Activated CD8-positive, alpha-beta T cell treated with anti-CD3 and anti-CD28 coated beads, Interleukin-2, amount 10 ng/mL, durations not matched to agents 7 days and 5 days (primary cell): Measurements from ENCODE around the gene AAK1. TPM values are rescaled to one million over a fixed set of nuclear protein-coding genes. Genes with fewer than 3 reads are reported as not detected.
"Not testable (repeated sequence)": the region's sequence is repeated elsewhere in the genome, so short reads cannot be mapped to it uniquely, and the experiment has no call there.

Experiments used
- ATAC-seq: fragments of 150-1000 bp; cut with Tn5 transposase; one replicate; pipeline ENCODE4 v1.10.0; 2021; ENCODE audit warnings: moderate library complexity
- CTCF ChIA-PET: fragments of 350-600 bp; sonication (Branson Sonifier 250); formaldehyde crosslinking; loops from one replicate; lab custom pipeline; 2021; ENCODE audit warnings: antibody characterized with exemption; lab: Charles Lee
- POLR2A ChIA-PET: fragments of 350-600 bp; sonication (Branson Sonifier 250); formaldehyde crosslinking; loops from one replicate; lab custom pipeline; 2021; ENCODE audit warnings: antibody characterized with exemption; lab: Charles Lee
- DNase-seq: peaks from one replicate; pipeline ENCODE4 v3.0.0-alpha.2; 2020
- H3K27ac Mint-ChIP-seq: one replicate; pipeline ENCODE4 v1.8.0; 2021; ENCODE audit warnings: mild to moderate bottlenecking, mixed read lengths
- H3K27me3 Mint-ChIP-seq: one replicate; pipeline ENCODE4 v1.8.0; 2021; ENCODE audit warnings: low read depth, mixed read lengths
- H3K36me3 Mint-ChIP-seq: one replicate; pipeline ENCODE4 v1.8.0; 2021; ENCODE audit warnings: low read depth, mixed read lengths
- H3K4me1 Mint-ChIP-seq: one replicate; pipeline ENCODE4 v1.8.0; 2021; ENCODE audit warnings: low read depth, mixed read lengths
- H3K4me3 Mint-ChIP-seq: one replicate; pipeline ENCODE4 v1.8.0; 2021; ENCODE audit warnings: mild to moderate bottlenecking, mixed read lengths
- H3K9me3 Mint-ChIP-seq: one replicate; pipeline ENCODE4 v1.8.0; 2022; ENCODE audit warnings: mixed read lengths; ENCODE audit not compliant: insufficient read depth
- total RNA-seq, 2 experiments: library from RNA; stranded (reverse); gene quantifications; one replicate each; pipeline ENCODE4 v1.2.3, GENCODE V29; 2021

The AAK1 gene
- total RNA-seq, 2 experiments from 2014 or later: 105 to 107 TPM

DNA sequence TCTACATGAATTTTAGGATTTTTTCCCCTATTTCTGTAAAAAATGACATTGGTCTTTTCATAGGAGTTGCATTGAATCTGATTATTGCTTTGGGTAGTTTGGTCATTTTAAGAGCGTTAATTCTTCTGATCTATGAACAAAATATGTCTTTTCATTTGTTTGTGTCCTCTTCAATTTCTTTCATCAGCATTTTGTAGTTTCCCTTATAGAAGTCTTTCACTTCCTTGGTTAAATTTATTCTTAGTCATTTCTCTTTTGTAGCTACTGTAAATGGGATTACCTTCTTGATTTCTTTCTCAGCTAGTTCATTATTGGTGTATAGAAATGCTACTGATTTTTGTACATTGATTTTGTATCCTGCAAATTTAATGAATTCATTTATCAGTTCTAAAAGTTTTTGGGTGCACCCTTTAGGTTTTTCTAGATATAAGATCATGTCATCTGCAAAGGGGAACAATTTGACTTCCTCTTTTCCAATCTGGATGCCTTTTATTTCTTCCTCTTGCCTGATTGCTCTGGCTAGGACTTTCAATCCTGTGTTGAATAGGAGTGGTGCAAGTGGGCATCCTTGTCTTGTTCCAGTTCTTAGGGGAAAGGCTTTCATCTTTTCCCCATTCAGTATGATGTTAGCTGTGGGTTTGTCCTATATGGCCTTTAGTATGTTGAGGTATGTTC, 36.6 kb upstream of the AAK1 start:
- H3K27me3 Mint-ChIP-seq: no peaks in the 10 kb centered on the region
- peaks cover 56% of the 10 kb centered on the region for H3K4me1 Mint-ChIP-seq
- H3K4me3 Mint-ChIP-seq: no peak overlapping the region

DNA sequence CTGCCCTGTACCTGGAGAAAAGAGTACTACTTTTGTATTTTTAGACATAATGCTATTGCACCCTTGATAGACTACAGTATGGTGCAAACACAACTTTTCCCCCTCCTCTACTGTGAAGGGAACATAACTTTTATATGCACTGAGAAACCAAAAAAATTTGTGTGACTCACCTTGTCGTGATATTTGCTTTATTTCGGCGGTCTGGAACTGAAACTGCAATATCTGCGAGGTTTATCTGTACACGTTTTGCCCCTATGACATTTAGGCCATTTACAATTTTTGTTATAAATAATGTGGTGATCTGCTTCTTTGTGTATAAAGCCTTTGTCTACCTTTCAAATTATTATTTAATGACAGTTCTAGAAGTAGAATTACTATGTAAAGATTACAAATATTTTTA, 34.4 kb upstream of the AAK1 start:
- Mint-ChIP-seq H3K4me1 (peaks cover 46% of the 10 kb centered on the region), H3K27me3 (no peaks in the 10 kb centered on the region), H3K4me3 (peak overlapping the region; percentile 43), H3K36me3 (peaks cover 9% of the 10 kb centered on the region), H3K9me3 (no peaks in the 10 kb centered on the region), H3K27ac (peak overlapping the region; percentile 66)
- no peak for ATAC-seq
- DNase-seq: no peak
- CTCF ChIA-PET: interaction anchor here (0.9 to 1.0 kb wide), 2 partner anchors 33 to 37 kb away, joined by 3 read pairs; no protein-coding TSS in a partner anchor
- POLR2A ChIA-PET: interaction anchor here (0.6 kb wide), 1 partner anchor 10 kb away, joined by 7 read pairs; no protein-coding TSS in a partner anchor

More for the DNA sequence above, 36.6 kb upstream of the AAK1 start:
- no peak for DNase-seq
- Mint-ChIP-seq H3K9me3 (no peaks in the 10 kb centered on the region), H3K27ac (no peak overlapping the region), H3K36me3 (peaks cover 9% of the 10 kb centered on the region)
- ChIA-PET POLR2A (no interaction called here), CTCF (interaction anchor here (1.2 to 2.5 kb wide), 2 partner anchors 35 to 45 kb away, joined by 5 to 10 read pairs; no protein-coding TSS in a partner anchor)
- ATAC-seq: no peak

DNA sequence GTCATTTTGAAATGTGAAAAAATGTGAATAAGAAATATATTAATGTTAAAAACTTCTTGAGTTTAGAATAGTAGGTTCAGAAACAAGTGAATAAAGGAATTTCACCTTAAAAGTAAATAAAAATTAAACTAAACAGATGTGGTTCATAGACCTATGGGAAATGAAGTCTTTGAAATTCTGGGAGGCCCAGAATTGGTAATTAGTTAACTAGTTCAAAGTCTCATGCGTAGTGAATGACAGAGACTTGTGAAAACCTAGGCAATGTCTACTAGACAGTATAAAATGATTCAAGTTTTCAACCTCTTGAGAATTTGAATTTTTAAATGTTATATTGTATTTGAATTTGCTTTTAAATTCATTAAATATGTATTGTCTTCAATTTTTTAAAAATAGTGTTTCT, 32.6 kb upstream of the AAK1 start:
- ChIA-PET CTCF (interaction anchor here (0.7 to 3.6 kb wide), 2 partner anchors 31 to 33 kb away, joined by 3 to 17 read pairs; partner anchors contain the start of gene AAK1), POLR2A (interaction anchor here (1.0 kb wide), 1 partner anchor 32 kb away, joined by 3 read pairs; no protein-coding TSS in a partner anchor)
- Mint-ChIP-seq H3K27me3 (no peaks in the 10 kb centered on the region), H3K36me3 (peaks cover 6% of the 10 kb centered on the region), H3K4me3 (no peak overlapping the region), H3K27ac (no peak overlapping the region), H3K4me1 (peaks cover 42% of the 10 kb centered on the region), H3K9me3 (no peaks in the 10 kb centered on the region)
- ATAC-seq (no peak), DNase-seq (no peak)

DNA sequence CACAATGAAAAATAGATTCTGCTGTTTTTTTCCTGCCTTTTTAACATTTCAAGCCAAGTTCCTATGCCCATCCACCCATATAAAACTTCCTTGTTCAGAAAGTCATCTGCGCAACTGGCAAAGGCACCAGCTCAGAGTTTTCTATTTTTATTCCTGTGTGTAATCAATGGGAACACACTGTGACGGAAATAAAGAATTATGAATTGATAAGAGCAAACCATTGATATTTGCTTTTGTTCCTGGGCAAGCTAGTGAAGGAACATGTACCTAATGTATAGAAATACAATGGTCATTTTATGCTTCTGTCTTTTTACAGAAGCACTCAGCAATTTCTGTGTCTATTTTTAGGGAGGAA, 30.8 kb upstream of the AAK1 start:
- POLR2A ChIA-PET: interaction anchor here (0.9 kb wide), 1 partner anchor 30 kb away, joined by 8 read pairs; the partner anchor contains the start of gene AAK1
- no peaks in the 10 kb centered on the region for H3K27me3 Mint-ChIP-seq
- peaks cover 35% of the 10 kb centered on the region for H3K4me1 Mint-ChIP-seq
- H3K4me3 Mint-ChIP-seq: no peak overlapping the region
- CTCF ChIA-PET: interaction anchor here (0.9 to 3.6 kb wide), 6 partner anchors 9 to 109 kb away, joined by 3 to 17 read pairs (median 4); partner anchors contain the start of gene AAK1
- H3K36me3 Mint-ChIP-seq: no peaks in the 10 kb centered on the region
- no peaks in the 10 kb centered on the region for H3K9me3 Mint-ChIP-seq
- ATAC-seq (no peak), DNase-seq (no peak)
- no peak overlapping the region for H3K27ac Mint-ChIP-seq

DNA sequence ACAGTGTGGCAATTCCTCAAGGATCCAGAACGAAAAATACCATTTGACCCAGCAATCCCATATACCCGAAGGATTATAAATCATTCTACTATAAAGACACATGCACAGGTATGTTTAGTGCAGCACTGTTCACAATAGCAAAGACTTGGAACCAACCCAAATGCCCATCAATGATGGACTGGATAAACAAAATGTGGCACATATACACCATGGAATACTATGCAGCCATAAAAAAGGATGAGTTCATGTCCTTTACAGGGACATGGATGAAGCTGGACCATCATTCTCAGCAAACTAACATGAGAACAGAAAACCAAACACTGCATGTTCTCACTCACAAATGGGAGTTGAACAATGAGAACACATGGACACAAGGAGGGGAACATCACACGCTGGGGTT, 29.6 kb upstream of the AAK1 start:
- DNase-seq, H3K27ac Mint-ChIP-seq, H3K27me3 Mint-ChIP-seq, POLR2A ChIA-PET, H3K4me3 Mint-ChIP-seq, H3K9me3 Mint-ChIP-seq, H3K36me3 Mint-ChIP-seq, ATAC-seq: not testable (repeated sequence)
- CTCF ChIA-PET: interaction anchor here (3.6 kb wide), 1 partner anchor 28 kb away, joined by 17 read pairs; the partner anchor contains the start of gene AAK1
- H3K4me1 Mint-ChIP-seq: peaks cover 34% of the 10 kb centered on the region

DNA sequence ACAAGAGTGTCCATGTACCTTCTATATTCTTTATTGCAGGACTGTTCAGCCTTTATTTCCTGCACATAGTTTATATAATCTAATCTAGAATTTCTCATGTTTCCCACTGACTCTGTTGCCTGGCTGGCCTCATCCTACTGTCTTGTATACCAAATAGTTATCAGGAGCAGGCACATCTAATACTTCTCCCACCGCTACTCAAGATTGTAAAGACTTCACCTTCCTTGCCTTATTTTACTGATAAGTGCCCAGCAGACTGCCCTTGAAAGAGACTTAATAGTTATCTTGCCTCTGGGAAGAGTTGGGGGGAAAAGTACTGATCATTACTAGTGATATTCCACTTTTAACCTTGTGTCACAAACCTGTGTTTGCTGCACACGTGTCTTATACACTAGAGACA, 26.1 kb upstream of the AAK1 start:
- POLR2A ChIA-PET: no interaction called here
- H3K27ac Mint-ChIP-seq: no peak overlapping the region

DNA sequence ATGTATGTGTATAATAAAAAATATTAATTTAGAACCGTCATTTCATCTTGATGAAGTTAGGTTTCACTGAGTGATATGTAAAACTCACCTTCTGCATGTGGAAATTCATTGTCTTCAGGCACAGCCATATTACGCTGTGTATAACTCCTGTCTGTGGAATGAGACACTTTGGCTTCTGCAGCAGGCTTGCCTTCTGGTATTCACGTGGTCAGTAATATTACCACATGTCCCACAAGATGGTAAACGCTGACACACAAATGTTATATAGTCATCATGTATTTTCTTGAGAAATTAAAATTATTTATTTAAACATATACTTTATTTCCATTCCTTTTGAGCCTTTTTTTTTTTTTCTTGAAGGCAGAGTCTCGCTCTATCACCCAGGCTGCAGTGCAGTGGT, 25.1 kb upstream of the AAK1 start:
- CTCF ChIA-PET: no interaction called here
- Mint-ChIP-seq H3K4me1 (peaks cover 18% of the 10 kb centered on the region), H3K36me3 (no peaks in the 10 kb centered on the region), H3K4me3 (no peak overlapping the region), H3K27me3 (no peaks in the 10 kb centered on the region), H3K27ac (no peak overlapping the region), H3K9me3 (peaks cover 9% of the 10 kb centered on the region)
- POLR2A ChIA-PET: no interaction called here
- ATAC-seq: no peak
- no peak for DNase-seq

More for the DNA sequence above, 26.1 kb upstream of the AAK1 start:
- no peak overlapping the region for H3K4me3 Mint-ChIP-seq
- no peak for DNase-seq
- ATAC-seq: no peak
- no peaks in the 10 kb centered on the region for H3K9me3 Mint-ChIP-seq
- H3K27me3 Mint-ChIP-seq: no peaks in the 10 kb centered on the region
- peaks cover 24% of the 10 kb centered on the region for H3K4me1 Mint-ChIP-seq
- CTCF ChIA-PET: no interaction called here
- H3K36me3 Mint-ChIP-seq: no peaks in the 10 kb centered on the region

DNA sequence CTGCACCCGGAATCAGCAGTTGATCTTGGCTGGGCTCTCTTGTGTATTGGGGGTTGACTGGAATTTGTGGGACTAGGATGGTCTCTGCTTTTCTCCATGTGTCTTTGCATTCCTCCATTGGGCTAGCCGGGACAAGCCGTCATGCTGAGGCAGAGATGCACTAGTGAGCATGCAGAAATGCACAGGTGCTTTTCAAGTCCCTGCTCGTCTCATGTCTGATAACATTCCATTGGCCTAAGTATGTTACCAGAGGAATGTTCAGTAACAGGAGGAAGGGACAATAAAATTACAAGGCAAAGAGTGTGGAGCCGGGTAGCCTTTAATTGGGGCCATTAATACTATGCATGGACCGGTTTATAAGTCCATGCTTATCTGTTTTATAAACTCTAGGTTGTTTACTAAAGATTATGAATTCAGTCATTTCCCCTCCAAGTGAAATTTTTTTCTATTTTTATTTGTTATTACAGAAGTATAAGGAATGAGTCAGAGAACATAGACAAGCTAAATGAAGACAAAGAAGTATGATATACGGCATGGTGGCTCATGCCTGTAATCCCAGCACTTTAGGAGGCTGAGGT, 24.4 kb upstream of the AAK1 start:
- Mint-ChIP-seq H3K9me3 (peaks cover 13% of the 10 kb centered on the region), H3K27ac (no peak overlapping the region), H3K36me3 (no peaks in the 10 kb centered on the region), H3K4me1 (peaks cover 18% of the 10 kb centered on the region), H3K4me3 (no peak overlapping the region), H3K27me3 (no peaks in the 10 kb centered on the region)
- ChIA-PET POLR2A (no interaction called here), CTCF (no interaction called here)
- DNase-seq (no peak), ATAC-seq (no peak)

DNA sequence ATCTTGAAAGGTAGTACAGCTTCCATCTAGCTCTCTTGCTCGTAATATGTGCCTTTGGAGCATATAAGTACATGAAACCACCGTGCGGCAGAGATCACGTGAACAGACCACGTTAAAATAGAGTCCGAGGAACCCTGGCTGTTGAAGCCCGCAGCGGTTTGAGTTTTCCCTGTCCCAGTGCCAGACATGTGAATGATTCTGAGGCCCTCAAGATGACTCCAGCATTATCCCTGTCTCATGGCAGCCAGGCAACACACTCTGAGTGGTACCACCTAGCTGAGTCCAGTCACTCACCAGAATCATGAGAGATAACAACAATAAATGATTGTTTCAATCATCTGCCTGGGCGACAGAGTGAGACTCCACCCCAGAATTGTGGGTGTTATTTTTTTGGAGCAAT, 21.6 kb upstream of the AAK1 start:
- ATAC-seq: no peak
- peaks cover 13% of the 10 kb centered on the region for H3K9me3 Mint-ChIP-seq
- ChIA-PET CTCF (interaction anchor here (1.3 kb wide), 1 partner anchor 9 kb away, joined by 3 read pairs; no protein-coding TSS in a partner anchor), POLR2A (no interaction called here)
- H3K27ac Mint-ChIP-seq: no peak overlapping the region
- no peaks in the 10 kb centered on the region for H3K27me3 Mint-ChIP-seq
- H3K4me3 Mint-ChIP-seq: no peak overlapping the region
- no peak for DNase-seq
- no peaks in the 10 kb centered on the region for H3K36me3 Mint-ChIP-seq
- peaks cover 15% of the 10 kb centered on the region for H3K4me1 Mint-ChIP-seq

DNA sequence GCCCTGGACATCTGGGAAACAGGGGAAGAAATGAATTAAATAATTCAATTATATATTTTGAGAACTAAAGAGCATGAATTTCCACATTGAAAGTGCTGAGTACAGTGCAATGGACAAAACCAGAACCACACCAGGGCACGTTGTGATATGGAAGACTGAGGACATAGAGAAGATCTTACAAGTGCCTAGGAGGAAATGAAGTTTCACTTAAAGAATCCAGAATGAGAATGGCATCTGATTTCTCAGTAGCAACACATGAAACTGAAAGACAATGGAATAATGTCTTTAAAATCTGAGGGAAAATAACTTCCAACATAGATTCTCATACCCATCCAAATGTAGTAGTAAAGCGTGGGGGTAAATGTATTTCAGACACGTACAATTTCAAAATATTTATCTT, 20.3 kb upstream of the AAK1 start:
- Mint-ChIP-seq H3K27me3 (no peaks in the 10 kb centered on the region), H3K36me3 (no peaks in the 10 kb centered on the region), H3K9me3 (peaks cover 13% of the 10 kb centered on the region), H3K4me1 (peaks cover 11% of the 10 kb centered on the region), H3K4me3 (no peak overlapping the region), H3K27ac (no peak overlapping the region)
- DNase-seq (no peak), ATAC-seq (no peak)
- CTCF ChIA-PET: interaction anchor here (1.1 kb wide), 1 partner anchor 98 kb away, joined by 3 read pairs; no protein-coding TSS in a partner anchor
- POLR2A ChIA-PET: no interaction called here

DNA sequence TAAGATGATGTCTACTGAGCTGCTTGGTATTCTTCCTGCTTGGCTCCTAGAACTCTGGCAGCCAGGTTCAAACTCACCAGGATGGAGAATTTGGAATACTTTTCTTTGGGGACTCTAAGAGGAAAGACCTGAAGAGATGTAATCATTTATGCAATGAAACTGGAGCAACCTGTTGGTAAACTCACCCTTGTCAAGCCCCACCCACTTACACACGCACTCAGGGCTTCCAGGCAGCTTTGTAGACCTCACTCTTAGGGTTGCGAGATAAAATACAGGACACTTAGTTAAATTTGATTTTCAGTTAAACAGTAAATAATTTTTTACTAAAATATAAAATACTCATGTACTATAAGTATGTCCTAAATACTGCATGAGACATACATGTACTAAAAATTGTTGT, 19.0 kb upstream of the AAK1 start:
- DNase-seq, H3K4me1 Mint-ChIP-seq, POLR2A ChIA-PET, H3K27ac Mint-ChIP-seq, H3K36me3 Mint-ChIP-seq, ATAC-seq, H3K4me3 Mint-ChIP-seq, H3K27me3 Mint-ChIP-seq: not testable (repeated sequence)
- H3K9me3 Mint-ChIP-seq: peaks cover 13% of the 10 kb centered on the region
- CTCF ChIA-PET: interaction anchor here (0.6 to 2.3 kb wide), 2 partner anchors 61 to 97 kb away, joined by 3 to 8 read pairs; no protein-coding TSS in a partner anchor

DNA sequence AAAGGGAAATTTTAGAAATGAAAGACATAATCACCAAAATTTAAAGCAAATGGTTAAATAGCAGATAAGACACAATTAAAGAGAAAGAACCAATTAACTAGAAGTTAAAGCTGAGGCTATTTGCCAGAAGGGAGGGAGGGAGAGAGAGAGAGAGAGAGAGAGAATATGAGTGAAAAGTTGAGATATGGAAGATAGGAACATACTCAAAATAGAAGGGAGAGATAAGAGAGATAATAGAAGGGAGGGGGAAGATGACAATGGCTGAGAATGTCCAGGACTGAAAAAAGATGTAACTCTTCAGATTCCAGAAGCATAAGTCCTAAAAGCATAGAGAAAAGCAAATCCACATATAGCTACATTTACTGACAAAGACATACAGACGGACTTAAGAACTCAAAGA, 17.1 kb upstream of the AAK1 start:
- peaks cover 13% of the 10 kb centered on the region for H3K9me3 Mint-ChIP-seq
- H3K4me3 Mint-ChIP-seq: no peak overlapping the region
- H3K27ac Mint-ChIP-seq: no peak overlapping the region
- no peaks in the 10 kb centered on the region for H3K4me1 Mint-ChIP-seq
- DNase-seq (no peak), ATAC-seq (no peak)
- no peaks in the 10 kb centered on the region for H3K27me3 Mint-ChIP-seq
- ChIA-PET CTCF (interaction anchor here (0.9 to 2.3 kb wide), 3 partner anchors 12 to 96 kb away, joined by 3 to 8 read pairs (median 3); no protein-coding TSS in a partner anchor), POLR2A (no interaction called here)
- no peaks in the 10 kb centered on the region for H3K36me3 Mint-ChIP-seq
